Activated T-cell treated with anti-CD3 and anti-CD28 coated beads, Interleukin-2, amount 50 U/mL, for 4 hours (primary cell): Measurements from ENCODE around the gene SRD5A1. TPM values are rescaled to one million over a fixed set of nuclear protein-coding genes. Genes with fewer than 3 reads are reported as not detected.

Source experiments
- ATAC-seq, 2 donors: fragments of 200-7000 bp; cut with Tn5 transposase; one replicate each; pipeline ENCODE4 v1.10.0; 2021
- DNase-seq: peaks from one replicate; pipeline ENCODE4 v3.0.0-alpha.2; 2020
- H3K27me3 Mint-ChIP-seq: one replicate; pipeline ENCODE4 v1.8.0; 2021; ENCODE audit warnings: low read depth, mixed read lengths
- H3K36me3 Mint-ChIP-seq: one replicate; pipeline ENCODE4 v1.8.0; 2022; ENCODE audit warnings: mixed read lengths; ENCODE audit not compliant: insufficient read depth
- H3K4me1 Mint-ChIP-seq: one replicate; pipeline ENCODE4 v1.8.0; 2021; ENCODE audit warnings: low read depth, mixed read lengths
- H3K4me3 Mint-ChIP-seq: one replicate; pipeline ENCODE4 v1.8.0; 2021; ENCODE audit warnings: mild to moderate bottlenecking, moderate library complexity, mixed read lengths
- H3K9me3 Mint-ChIP-seq: one replicate; pipeline ENCODE4 v1.8.0; 2021; ENCODE audit warnings: mixed read lengths
- total RNA-seq, 3 donors: library from RNA; stranded (reverse); gene quantifications; one replicate each; pipeline ENCODE4 v1.2.1, GENCODE V29; 2021

The SRD5A1 gene
- total RNA-seq, 3 donors from 2014 or later: 7.1 to 9.6 (median 8.8) TPM

GRCh38 chr5:6616632-6617031 is 16.6 kb upstream of the SRD5A1 start:
- H3K9me3 Mint-ChIP-seq: no peaks in the 10 kb centered on the region
- H3K4me1 Mint-ChIP-seq: peaks cover 18% of the 10 kb centered on the region
- DNase-seq (no peak), ATAC-seq (no peak)
- H3K27me3 Mint-ChIP-seq: no peaks in the 10 kb centered on the region
- H3K4me3 Mint-ChIP-seq: no peak overlapping the region
- peaks cover 69% of the 10 kb centered on the region for H3K36me3 Mint-ChIP-seq

GRCh38 chr5:6623228-6623627 is 10.0 kb upstream of the SRD5A1 start:
- Mint-ChIP-seq H3K36me3 (peaks cover 66% of the 10 kb centered on the region), H3K4me1 (peaks cover 24% of the 10 kb centered on the region), H3K9me3 (peaks cover 9% of the 10 kb centered on the region), H3K4me3 (no peak overlapping the region), H3K27me3 (no peaks in the 10 kb centered on the region)
- no peak for ATAC-seq
- no peak for DNase-seq

DNA sequence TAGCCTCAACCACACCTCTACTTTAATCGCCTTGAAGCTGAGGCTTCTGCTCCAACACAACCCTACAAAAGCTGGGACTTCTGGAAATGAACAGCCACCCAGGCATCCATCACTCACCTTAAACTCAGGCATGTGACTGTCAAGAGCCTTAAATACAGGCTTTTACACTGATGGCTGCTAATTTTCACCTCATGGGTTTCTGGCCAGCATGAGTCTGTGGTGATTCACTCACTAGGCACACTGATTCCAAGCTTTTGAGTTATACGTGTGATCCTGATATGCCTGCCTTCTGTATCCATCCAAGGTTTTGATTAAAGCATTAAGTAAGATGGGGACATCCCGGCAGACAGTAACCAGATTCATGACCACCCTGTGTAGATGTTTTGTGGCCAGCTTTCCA is 9.3 kb upstream of the SRD5A1 start:
- DNase-seq (no peak), ATAC-seq (no peak)
- Mint-ChIP-seq H3K4me1 (peaks cover 28% of the 10 kb centered on the region), H3K27me3 (no peaks in the 10 kb centered on the region), H3K9me3 (peaks cover 9% of the 10 kb centered on the region), H3K36me3 (peaks cover 67% of the 10 kb centered on the region), H3K4me3 (no peak overlapping the region)

- Mint-ChIP-seq H3K9me3 (peaks cover 9% of the 10 kb centered on the region), H3K4me3 (no peak overlapping the region), H3K4me1 (peaks cover 52% of the 10 kb centered on the region), H3K36me3 (peaks cover 76% of the 10 kb centered on the region), H3K27me3 (no peaks in the 10 kb centered on the region)
- DNase-seq (no peak), ATAC-seq (no peak)
These were observed 6.7 kb upstream of the SRD5A1 start for GRCh38 chr5:6626508-6626907.

DNA sequence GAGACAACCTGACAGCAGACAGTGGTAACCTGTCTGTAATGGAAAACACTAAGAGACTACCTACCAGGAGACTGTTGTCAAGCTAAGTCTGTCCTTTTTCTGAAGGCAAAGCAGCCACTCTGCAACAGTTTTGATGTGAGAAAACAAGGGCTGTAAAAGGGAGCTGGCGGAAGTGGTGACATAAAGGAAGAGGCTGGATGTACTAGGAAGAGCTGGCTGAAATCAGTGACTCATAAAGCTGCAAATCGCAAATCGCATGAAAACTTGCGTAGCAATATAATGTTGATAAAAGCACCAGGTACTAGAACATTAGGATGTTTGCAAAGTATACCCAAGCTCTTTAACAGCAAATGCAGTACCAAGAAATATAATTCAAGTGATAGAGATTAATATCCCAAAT is 1.8 kb upstream of the SRD5A1 start:
- Mint-ChIP-seq H3K36me3 (peaks cover 42% of the 10 kb centered on the region), H3K27me3 (no peaks in the 10 kb centered on the region), H3K9me3 (no peaks in the 10 kb centered on the region), H3K4me3 (peak overlapping the region; percentile 99), H3K4me1 (peaks cover 53% of the 10 kb centered on the region)
- ATAC-seq (no peak), DNase-seq (no peak)

DNA sequence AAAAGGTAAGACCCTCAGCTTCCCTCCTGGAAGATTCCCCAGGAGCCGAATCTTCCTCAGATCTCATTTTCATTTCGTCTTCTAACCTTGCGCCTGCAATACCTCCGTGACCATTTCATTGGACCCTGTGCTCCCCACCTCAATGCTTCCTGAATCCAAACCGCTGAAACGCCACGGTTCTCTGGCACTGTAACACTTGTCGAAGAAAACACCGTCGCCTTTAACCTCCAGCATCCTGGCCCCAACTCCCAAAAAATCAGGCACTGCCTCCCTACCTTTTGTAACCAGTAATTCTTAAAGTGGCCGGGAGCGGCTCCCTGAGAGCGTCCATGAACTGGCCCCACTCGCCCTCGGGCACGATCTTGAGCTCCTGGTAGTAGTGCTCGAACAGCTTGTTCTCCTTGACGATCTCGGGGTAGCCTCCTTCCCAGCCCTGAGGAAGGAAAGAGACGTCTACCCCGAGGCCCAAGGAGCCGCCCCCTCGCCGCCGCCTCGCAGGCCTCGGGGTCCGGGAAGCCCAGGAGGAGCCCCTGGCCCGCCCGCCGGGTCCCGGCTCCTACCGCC is 834 bp upstream of the SRD5A1 start:
- Mint-ChIP-seq H3K4me1 (peaks cover 48% of the 10 kb centered on the region), H3K27me3 (no peaks in the 10 kb centered on the region), H3K36me3 (peaks cover 38% of the 10 kb centered on the region), H3K4me3 (peak overlapping the region; percentile 99), H3K9me3 (no peaks in the 10 kb centered on the region)
- ATAC-seq (peak; percentile 19 to 38), DNase-seq (no peak)

DNA sequence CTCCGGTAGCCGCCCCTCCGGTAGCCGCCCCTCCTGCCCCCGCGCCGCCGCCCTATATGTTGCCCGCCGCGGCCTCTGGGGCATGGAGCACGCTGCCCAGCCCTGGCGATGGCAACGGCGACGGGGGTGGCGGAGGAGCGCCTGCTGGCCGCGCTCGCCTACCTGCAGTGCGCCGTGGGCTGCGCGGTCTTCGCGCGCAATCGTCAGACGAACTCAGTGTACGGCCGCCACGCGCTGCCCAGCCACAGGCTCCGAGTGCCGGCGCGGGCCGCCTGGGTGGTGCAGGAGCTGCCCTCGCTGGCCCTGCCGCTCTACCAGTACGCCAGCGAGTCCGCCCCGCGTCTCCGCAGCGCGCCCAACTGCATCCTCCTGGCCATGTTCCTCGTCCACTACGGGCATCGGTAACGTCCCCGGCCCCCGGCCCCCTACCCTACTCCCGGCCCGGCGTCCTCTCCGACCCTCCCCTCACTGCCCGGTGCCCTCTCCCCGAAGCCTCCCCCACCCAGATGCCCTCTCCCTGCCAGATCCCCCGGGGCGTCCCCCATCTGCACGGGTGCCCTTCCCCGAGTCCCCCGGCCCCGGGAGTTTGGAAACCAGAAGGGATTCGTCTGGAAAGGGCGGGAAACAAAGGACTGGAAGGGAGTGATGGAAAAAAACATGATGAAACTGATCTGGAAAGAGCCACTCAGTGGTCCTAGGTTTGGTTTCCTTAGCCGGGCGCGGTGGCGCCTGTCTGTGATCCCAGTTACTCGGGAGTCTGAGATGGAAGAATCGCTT is 417 bp downstream of the SRD5A1 start:
- Mint-ChIP-seq H3K9me3 (no peaks in the 10 kb centered on the region), H3K4me3 (peak overlapping the region; percentile 99), H3K36me3 (peaks cover 33% of the 10 kb centered on the region), H3K4me1 (peaks cover 41% of the 10 kb centered on the region), H3K27me3 (no peaks in the 10 kb centered on the region)
- ATAC-seq: peak; percentile 57 to 62
- DNase-seq: no peak

DNA sequence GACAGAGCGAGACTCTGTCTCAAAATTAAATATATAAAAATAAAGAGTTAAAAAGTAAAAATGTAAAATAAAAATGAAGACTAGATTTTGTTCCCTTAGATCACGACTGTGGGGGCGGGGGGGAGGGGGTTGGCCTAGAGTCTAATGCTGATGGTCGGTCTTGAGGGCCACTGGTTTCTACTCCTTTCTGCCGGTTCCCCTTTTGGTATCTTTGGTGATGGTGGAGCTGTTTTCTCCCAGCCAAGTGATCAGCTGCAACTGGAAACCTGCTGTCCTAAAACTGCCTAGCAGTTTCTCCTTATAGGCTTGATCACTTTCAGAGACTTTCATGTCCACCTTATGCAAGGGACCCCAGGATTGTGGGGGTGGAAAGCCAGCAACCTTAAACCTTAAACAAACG is 1.1 kb downstream of the SRD5A1 start:
- Mint-ChIP-seq H3K36me3 (peaks cover 28% of the 10 kb centered on the region), H3K4me1 (peaks cover 36% of the 10 kb centered on the region), H3K4me3 (peak overlapping the region; percentile 99), H3K27me3 (no peaks in the 10 kb centered on the region), H3K9me3 (no peaks in the 10 kb centered on the region)
- ATAC-seq: no peak
- no peak for DNase-seq

- H3K36me3 Mint-ChIP-seq: peaks cover 22% of the 10 kb centered on the region
- H3K27me3 Mint-ChIP-seq: no peaks in the 10 kb centered on the region
- peak overlapping the region; percentile 75 for H3K4me3 Mint-ChIP-seq
- ATAC-seq: no peak
- no peak for DNase-seq
- no peaks in the 10 kb centered on the region for H3K9me3 Mint-ChIP-seq
- H3K4me1 Mint-ChIP-seq: peaks cover 30% of the 10 kb centered on the region
These were observed 1.7 kb downstream of the SRD5A1 start for GRCh38 chr5:6634788-6635430.

DNA sequence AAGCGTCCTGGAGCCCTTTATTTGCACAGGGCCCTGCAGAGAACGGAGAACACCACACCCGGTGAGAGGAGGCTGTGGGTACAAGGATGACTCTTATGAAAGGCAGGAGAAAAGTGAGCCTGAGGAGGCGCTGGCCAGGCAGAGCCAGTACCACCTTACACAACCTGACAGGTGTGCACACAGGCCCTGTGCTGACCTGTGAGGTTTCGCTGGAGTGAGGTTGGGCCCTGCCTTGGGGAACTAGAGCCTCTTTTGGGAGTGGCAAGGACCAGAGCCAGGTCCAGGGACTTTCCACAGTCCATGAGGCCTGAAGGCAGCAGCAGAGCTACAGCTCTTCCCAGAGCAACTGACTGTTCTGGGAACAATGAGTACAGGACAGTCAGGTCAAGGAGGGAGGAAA is 3.1 kb downstream of the SRD5A1 start:
- no peaks in the 10 kb centered on the region for H3K27me3 Mint-ChIP-seq
- H3K4me3 Mint-ChIP-seq: no peak overlapping the region
- H3K4me1 Mint-ChIP-seq: peaks cover 16% of the 10 kb centered on the region
- ATAC-seq: no peak
- H3K9me3 Mint-ChIP-seq: no peaks in the 10 kb centered on the region
- no peak for DNase-seq
- peaks cover 10% of the 10 kb centered on the region for H3K36me3 Mint-ChIP-seq

- DNase-seq (no peak), ATAC-seq (no peak)
- Mint-ChIP-seq H3K27me3 (no peaks in the 10 kb centered on the region), H3K9me3 (no peaks in the 10 kb centered on the region), H3K4me3 (no peak overlapping the region), H3K36me3 (peaks cover 5% of the 10 kb centered on the region), H3K4me1 (peaks cover 11% of the 10 kb centered on the region)
These were observed 3.8 kb downstream of the SRD5A1 start for GRCh38 chr5:6637022-6637421.

- Mint-ChIP-seq H3K36me3 (no peaks in the 10 kb centered on the region), H3K4me1 (peaks cover 6% of the 10 kb centered on the region), H3K9me3 (no peaks in the 10 kb centered on the region), H3K27me3 (no peaks in the 10 kb centered on the region), H3K4me3 (no peak overlapping the region)
- DNase-seq (no peak), ATAC-seq (no peak)
These were observed 4.3 kb downstream of the SRD5A1 start for GRCh38 chr5:6637590-6637989.

DNA sequence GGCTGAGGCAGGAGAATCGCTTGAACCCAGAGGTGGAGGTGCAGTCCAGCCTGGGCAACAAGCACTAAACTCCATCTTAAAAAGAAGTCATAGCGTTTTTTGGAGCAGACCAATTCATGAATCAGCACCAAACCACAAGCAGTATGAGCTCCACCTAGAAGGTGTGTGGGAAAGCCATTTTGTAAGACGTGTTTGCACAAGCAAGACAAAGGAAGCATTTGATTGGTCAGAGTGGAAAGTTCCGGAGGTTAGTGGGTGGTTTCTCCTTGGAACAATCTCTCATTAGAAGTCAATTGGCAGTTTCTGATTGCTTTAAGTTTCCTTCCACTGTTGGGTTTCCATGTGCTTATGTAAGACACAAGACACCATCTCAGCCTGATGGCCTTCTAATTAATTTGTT is 5.0 kb downstream of the SRD5A1 start:
- no peaks in the 10 kb centered on the region for H3K27me3 Mint-ChIP-seq
- ATAC-seq: no peak
- H3K9me3 Mint-ChIP-seq: no peaks in the 10 kb centered on the region
- no peak overlapping the region for H3K4me3 Mint-ChIP-seq
- peaks cover 6% of the 10 kb centered on the region for H3K4me1 Mint-ChIP-seq
- no peak for DNase-seq
- no peaks in the 10 kb centered on the region for H3K36me3 Mint-ChIP-seq

GRCh38 chr5:6642655-6643054 is 9.4 kb downstream of the SRD5A1 start:
- peaks cover 10% of the 10 kb centered on the region for H3K36me3 Mint-ChIP-seq

GRCh38 chr5:6644794-6645241 is 11.6 kb downstream of the SRD5A1 start:
- Mint-ChIP-seq H3K4me3 (no peak overlapping the region), H3K27me3 (no peaks in the 10 kb centered on the region), H3K9me3 (peaks cover 2% of the 10 kb centered on the region), H3K4me1 (no peaks in the 10 kb centered on the region), H3K36me3 (peaks cover 14% of the 10 kb centered on the region)
- DNase-seq (no peak), ATAC-seq (no peak)

More at GRCh38 chr5:6642655-6643054, 9.4 kb downstream of the SRD5A1 start:
- Mint-ChIP-seq H3K4me3 (no peak overlapping the region), H3K27me3 (no peaks in the 10 kb centered on the region), H3K4me1 (no peaks in the 10 kb centered on the region), H3K9me3 (no peaks in the 10 kb centered on the region)
- ATAC-seq (no peak), DNase-seq (no peak)
